Measurements from ENCODE around the gene CBLN3. TPM values are rescaled to one million over a fixed set of nuclear protein-coding genes. Genes with fewer than 3 reads are reported as not detected.

CBLN3 gene
- total RNA-seq, 4 donors from 2014 or later, result 1.7 to 3.4 (median 2.3) TPM

- no peaks in the 10 kb centered on the region for H3K27me3 ChIP-seq
- no peak for DNase-seq
- WGBS, 2 donors, result 87 to 89% methylated on average over 22 to 24 of the region's 24 CpGs
- H3K36me3 ChIP-seq, result peaks cover 25 to 29% of the 10 kb centered on the region in 2 donors
- peak overlapping the region in 2 of 3 donors; percentile 43 to 95 for H3K27ac ChIP-seq
- intact Hi-C loops (cut with DNase I), result loop anchor here (10.0 kb wide), 1 partner anchor 198 kb away; the partner anchor contains the start of genes GMPR2 and NEDD8
- H3K4me3 ChIP-seq (replicated peaks in 1 of 3), result no peak overlapping the region
- TF ChIP-seq CTCF (IDR thresholded peaks at IDR 0.05) (no peak), POLR2A (IDR thresholded peaks at IDR 0.05) (no peak)
- peaks cover 23 to 56% of the 10 kb centered on the region in 2 donors for H3K4me1 ChIP-seq
- H3K9me3 ChIP-seq, result no peaks in the 10 kb centered on the region
Observed at GRCh38 chr14:24432259-24433131, 3.0 kb upstream of the CBLN3 start.

GRCh38 chr14:24431569-24432258 is 2.2 kb upstream of the CBLN3 start:
- H3K27ac ChIP-seq, result peak overlapping the region; percentile 81 to 95 (median 91)
- H3K9me3 ChIP-seq, result no peaks in the 10 kb centered on the region
- peak overlapping the region in 1 of 3 donors; percentile 86 for H3K4me3 ChIP-seq (replicated peaks in 1 of 3)
- TF ChIP-seq CTCF (IDR thresholded peaks at IDR 0.05) (peak; percentile 85 to 97 (median 90)), POLR2A (IDR thresholded peaks at IDR 0.05) (peak in 1 of 2 donors; percentile 7)
- H3K4me1 ChIP-seq, result peaks cover 23 to 48% of the 10 kb centered on the region in 2 donors
- no peaks in the 10 kb centered on the region for H3K27me3 ChIP-seq
- H3K36me3 ChIP-seq, result peaks cover 21 to 25% of the 10 kb centered on the region in 2 donors
- peak; percentile 87 to 90 for DNase-seq
- intact Hi-C loops (cut with DNase I), result loop anchor here (2.0 to 10.0 kb wide), 3 partner anchors 65 to 197 kb away; partner anchors contain the start of genes GMPR2 and NEDD8
- WGBS, 2 donors, result 45 to 55% methylated on average over 14 to 15 of the region's 15 CpGs

GRCh38 chr14:24430682-24431568 is 1.5 kb upstream of the CBLN3 start:
- Histone ChIP-seq H3K4me1 (peaks cover 23 to 40% of the 10 kb centered on the region in 2 donors), H3K36me3 (peaks cover 21% of the 10 kb centered on the region in 2 donors), H3K27ac (peak overlapping the region; percentile 81 to 95 (median 91)), H3K27me3 (no peaks in the 10 kb centered on the region), H3K4me3 (replicated peaks in 1 of 3) (peak overlapping the region; percentile 62 to 86 (median 77)), H3K9me3 (no peaks in the 10 kb centered on the region)
- 16 to 17% methylated on average over 14 to 18 of the region's 19 CpGs for WGBS, 2 donors
- intact Hi-C loops (cut with DNase I), result loop anchor here (2.0 to 10.0 kb wide), 3 partner anchors 64 to 196 kb away; partner anchors contain the start of genes GMPR2 and NEDD8
- DNase-seq, result peak; percentile 32
- no peak for TF ChIP-seq CTCF (IDR thresholded peaks at IDR 0.05)
- no peak for TF ChIP-seq POLR2A (IDR thresholded peaks at IDR 0.05)

- WGBS, 2 donors, result 0 to 2% methylated on average over 4 to 7 of the region's 28 CpGs
- intact Hi-C loops (cut with DNase I), result loop anchor here (2.0 to 10.0 kb wide), 3 partner anchors 63 to 195 kb away; partner anchors contain the start of genes GMPR2 and NEDD8
- Histone ChIP-seq H3K9me3 (no peaks in the 10 kb centered on the region), H3K4me1 (peaks cover 28 to 33% of the 10 kb centered on the region in 2 donors), H3K36me3 (peaks cover 21% of the 10 kb centered on the region in 2 donors), H3K27me3 (no peaks in the 10 kb centered on the region), H3K4me3 (replicated peaks in 1 of 3) (peak overlapping the region; percentile 62 to 86 (median 77)), H3K27ac (peak overlapping the region; percentile 81 to 95 (median 91))
- DNase-seq, result peak; percentile 78 to 79
- TF ChIP-seq POLR2A (IDR thresholded peaks at IDR 0.05), result peak in 1 of 2 donors; percentile 22
- peak in 1 of 6 experiments; percentile 2 for TF ChIP-seq CTCF (IDR thresholded peaks at IDR 0.05)
Observed at GRCh38 chr14:24430143-24430681, 744 bp upstream of the CBLN3 start.
